HepG2 (cell line): ENCODE data around the gene NR2F6. TPM values are rescaled to one million over a fixed set of nuclear protein-coding genes. Genes with fewer than 3 reads are reported as not detected.

ENCODE experiments used
- ATAC-seq: fragments of 200-7000 bp; cut with Tn5 transposase; 3 replicates; pipeline ENCODE4 v1.9.1; 2020; ENCODE audit warnings: mild to moderate bottlenecking, moderate library complexity
- BruUV-seq: library from RNA; stranded (reverse); fragments of 400-500 nt; replicated peaks from 2 replicates; lab custom pipeline; 2021; lab: Mats Ljungman, UMichigan
- CTCF ChIA-PET: fragments of 300-600 bp; formaldehyde crosslinking; extraction: SDS; loops from one replicate; lab custom pipeline; 2021; ENCODE audit warnings: low total read pairs, inconsistent platforms, low intra/inter-chr PET ratio; lab: Yijun Ruan, JAX
- POLR2A ChIA-PET: fragments of 350-600 bp; sonication (Branson Sonifier 250); formaldehyde crosslinking; loops from one replicate; lab custom pipeline; 2020; ENCODE audit warnings: antibody characterized with exemption, inconsistent platforms; lab: Yijun Ruan, JAX
- DNase-seq: peaks from one replicate; pipeline ENCODE4 v3.0.0-alpha.2; 2015; ENCODE audit warnings: low spot score
- FAIRE-seq: peaks from 3 replicates; lab custom pipeline; 2011; peaks lifted over from hg19 to GRCh38; lab: Jason Lieb, UNC
- H2AFZ ChIP-seq: one replicate; pipeline ENCODE4 v1.6.1; 2011; ENCODE audit warnings: low read length, inconsistent platforms
- H3K27ac ChIP-seq: fragments of 300-600 bp; 3 replicates; pipeline ENCODE4 v1.8.0; 2011; ENCODE audit warnings: mixed run types, mild to moderate bottlenecking, mixed read lengths, low read length, inconsistent platforms; ENCODE audit not compliant: insufficient read depth; ENCODE audit errors: extremely low read length
- H3K27me3 ChIP-seq, 2 experiments: fragments of 200-600 bp in 1 of 2; 2 replicates in 1 of 2; 3 replicates in 1 of 2; pipeline versions ENCODE4 v1.6.0 to v1.8.0; 2011; ENCODE audit warnings: low read length in 2 of 2, mild to moderate bottlenecking in 2 of 2, moderate library complexity in 2 of 2, inconsistent platforms in 1 of 2; ENCODE audit not compliant: insufficient read depth in 2 of 2, control insufficient read depth in 1 of 2
- H3K36me3 ChIP-seq, 2 experiments: fragments of 200-600 bp in 1 of 2; replicated peaks in 1 of 2; 2 replicates in 1 of 2; 3 replicates in 1 of 2; pipeline versions ENCODE4 v1.5.1 to v1.8.0; 2011; ENCODE audit warnings: low read length in 2 of 2, inconsistent platforms in 1 of 2; ENCODE audit not compliant: insufficient read depth in 2 of 2, control insufficient read depth in 1 of 2
- H3K4me1 ChIP-seq: 2 replicates; pipeline ENCODE4 v1.5.1; 2012; ENCODE audit warnings: low read length, inconsistent platforms; ENCODE audit not compliant: insufficient read depth
- H3K4me2 ChIP-seq: 2 replicates; pipeline ENCODE4 v1.6.0; 2011; ENCODE audit warnings: low read depth, low read length, inconsistent platforms
- H3K4me3 ChIP-seq, 3 experiments: fragments of 200-600 bp in 1 of 3; sonication (generic), shearing (Covaris generic) in 1 of 3; replicated peaks in 1 of 3; 2 replicates each; pipeline ENCODE4 v1.5.1; 2011 to 2016; ENCODE audit warnings: low read length in 3 of 3, inconsistent platforms in 2 of 3, low read depth in 2 of 3, mild to moderate bottlenecking in 2 of 3, control low read depth in 1 of 3, mixed read lengths in 1 of 3; ENCODE audit not compliant: insufficient read depth in 1 of 3
- H3K79me2 ChIP-seq: one replicate; pipeline ENCODE4 v1.6.1; 2011; ENCODE audit warnings: low read length, inconsistent platforms; ENCODE audit not compliant: insufficient read depth
- H3K9ac ChIP-seq: 2 replicates; pipeline ENCODE4 v1.6.0; 2011; ENCODE audit warnings: mild to moderate bottlenecking, low read depth, low read length, inconsistent platforms; ENCODE audit not compliant: insufficient read depth
- H3K9me3 ChIP-seq: 2 replicates; pipeline ENCODE4 v1.5.1; 2012; ENCODE audit warnings: mild to moderate bottlenecking, low read length
- H4K20me1 ChIP-seq: 2 replicates; pipeline ENCODE4 v1.6.0; 2011; ENCODE audit warnings: inconsistent platforms, mild to moderate bottlenecking, low read length, moderate library complexity; ENCODE audit not compliant: insufficient read depth
- SMAD3 ChIP-seq: sonication (generic); formaldehyde crosslinking; IDR thresholded peaks from 2 replicates; pipeline ENCODE4 v1.4.0; 2020; ENCODE audit warnings: missing genetic modification reagents
- ZNF280D ChIP-seq: sonication (generic); formaldehyde crosslinking; IDR thresholded peaks from 2 replicates; pipeline ENCODE4 v1.5.1; 2020; ENCODE audit warnings: mild to moderate bottlenecking, missing genetic modification reagents
- ZNF329 ChIP-seq: sonication (generic); formaldehyde crosslinking; IDR thresholded peaks from 2 replicates; pipeline ENCODE4 v1.9.0; 2021; ENCODE audit warnings: low read depth, mild to moderate bottlenecking, missing genetic modification reagents
- WGBS: methylation state at CpG from one replicate; pipeline ENCODE4 v1.1.6; 2017; ENCODE audit warnings: low lambda C conversion rate; 5-methylcytosine and 5-hydroxymethylcytosine counted together
- in situ Hi-C: cut with HindIII; loops from 2 replicates; pipeline ENCODE4 v1.10.0; 2017; ENCODE audit warnings: low pct_unique_long_range_greater_than_20kb; ENCODE audit not compliant: extremely low pct_ligation_motif_present
- intact Hi-C: fragments of 100-400 bp; cut with micrococcal nuclease; formaldehyde crosslinking; loops from one replicate; pipeline ENCODE4 v1.10.0; 2022; ENCODE audit not compliant: unreplicated experiment
- polyA plus RNA-seq, 8 experiments: library from polyadenylated mRNA; depleted of rRNA in 3 of 8; stranded (reverse) in 7 of 8; unstranded in 1 of 8; fragments of >200 nt; fragmentation: Illumina TruSeq in 4 of 8; extraction: Trizol in 4 of 8; gene quantifications; 2 replicates each; pipeline versions ENCODE4 v1.2.1 to v1.2.3, GENCODE V29; 2011 to 2016; ENCODE audit warnings: low read depth in 4 of 8, missing spikeins in 1 of 8, mixed read lengths in 1 of 8; ENCODE audit not compliant: insufficient read depth in 1 of 8
- total RNA-seq, 5 experiments: library from RNA; depleted of rRNA; stranded (reverse); fragments of >200 nt; fragmentation: Illumina TruSeq; extraction: Trizol; gene quantifications; 2 replicates each; pipeline ENCODE4 v1.2.3, GENCODE V29; 2016; ENCODE audit warnings: low read depth in 1 of 5

The NR2F6 gene
- total and polyA plus RNA-seq, 2 of the 13 experiments (the other 11 are each of a cell fraction or from before 2014, with no cell fraction given) = 30.9 to 72.4 TPM

GRCh38 chr19:17279436-17279835 is 33.7 kb upstream of the NR2F6 start:
- intact Hi-C loops = no loop called here
- no peak overlapping the region for H3K4me2 ChIP-seq
- TF ChIP-seq SMAD3 (CRISPR knock-in tag) (no peak), ZNF280D (CRISPR knock-in tag) (no peak), ZNF329 (CRISPR knock-in tag) (peak; percentile 93)
- TF ChIP-seq, all 625 proteins: peak for 1
- no peak for DNase-seq
- Histone ChIP-seq H3K9ac (no peak overlapping the region), H2AFZ (no peak overlapping the region), H3K4me1 (0 out of 2 replicates have a peak, but pooled peaks cover 6% of the 10 kb centered on the region), H3K27me3 (no peaks in the 10 kb centered on the region), H3K79me2 (no peaks in the 10 kb centered on the region), H3K9me3 (no peaks in the 10 kb centered on the region), H3K4me3 (no peak overlapping the region), H4K20me1 (no peaks in the 10 kb centered on the region), H3K36me3 (peaks cover 9 to 26% of the 10 kb centered on the region in 2 experiments; a peak in 4 of 5 replicates), H3K27ac (no peak overlapping the region)
- no peak for ATAC-seq
- no peak for FAIRE-seq
- ChIA-PET POLR2A (interaction anchor here (1.0 kb wide), 2 partner anchors 13 to 64 kb away, joined by 3 to 4 read pairs; partner anchors contain the start of gene BABAM1), CTCF (no interaction called here)
- in situ Hi-C loops = no loop called here
- no TSS peak for BruUV-seq
- 97% methylated on average over 2 of the region's 3 CpGs for WGBS
